ENCODE measurements around the gene HES7. TPM values are rescaled to one million over a fixed set of nuclear protein-coding genes. Genes with fewer than 3 reads are reported as not detected.
A peak's percentile ranks its signal among the peaks of the same experiment; 100 is the strongest.

The HES7 gene
- total and polyA plus RNA-seq, 9 of the 15 experiments (the other 6 are each of a cell fraction or from before 2014, with no cell fraction given) = 0.03 to 1.7 (median 0.14) TPM; not detected in 1

GRCh38 chr17:8162997-8163977, 39.4 kb upstream of the HES7 start:
- TF ChIP-seq, protein P1, sequence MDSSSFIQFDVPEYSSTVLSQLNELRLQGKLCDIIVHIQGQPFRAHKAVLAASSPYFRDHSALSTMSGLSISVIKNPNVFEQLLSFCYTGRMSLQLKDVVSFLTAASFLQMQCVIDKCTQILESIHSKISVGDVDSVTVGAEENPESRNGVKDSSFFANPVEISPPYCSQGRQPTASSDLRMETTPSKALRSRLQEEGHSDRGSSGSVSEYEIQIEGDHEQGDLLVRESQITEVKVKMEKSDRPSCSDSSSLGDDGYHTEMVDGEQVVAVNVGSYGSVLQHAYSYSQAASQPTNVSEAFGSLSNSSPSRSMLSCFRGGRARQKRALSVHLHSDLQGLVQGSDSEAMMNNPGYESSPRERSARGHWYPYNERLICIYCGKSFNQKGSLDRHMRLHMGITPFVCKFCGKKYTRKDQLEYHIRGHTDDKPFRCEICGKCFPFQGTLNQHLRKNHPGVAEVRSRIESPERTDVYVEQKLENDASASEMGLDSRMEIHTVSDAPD (CRISPR knock-in tag; IDR thresholded peaks at IDR 0.05) = no peak
- TF ChIP-seq CREB1 (IDR thresholded peaks at IDR 0.05) = peak; percentile 40; the same call in 1 of the 2 replicates
- no peak for TF ChIP-seq CREB1 (CRISPR knock-in tag; IDR thresholded peaks at IDR 0.05)
- no peak for TF ChIP-seq ZFP30 (CRISPR knock-in tag; IDR thresholded peaks at IDR 0.05; ENCODE audit: borderline replicate concordance)
- TF ChIP-seq RBFOX2 (IDR thresholded peaks at IDR 0.05; ENCODE audit: low read depth, low read length) = peak; percentile 3; the same call in 1 of the 2 replicates
- 0 out of 2 replicates have a peak, but pooled peaks have one; percentile 24 for TF ChIP-seq ELF4 (CRISPR knock-in tag; IDR thresholded peaks at IDR 0.05)
- peak; percentile 38; the same call in 1 of the 2 replicates for TF ChIP-seq CEBPB (tag; IDR thresholded peaks at IDR 0.05)
- 0 out of 2 replicates have a peak, but pooled peaks have one; percentile 5 for TF ChIP-seq TFAP4 (CRISPR knock-in tag; IDR thresholded peaks at IDR 0.05; ENCODE audit: borderline replicate concordance)
- 0 out of 2 replicates have a peak, but pooled peaks have one; percentile 25 for TF ChIP-seq EGR1 (conservative IDR thresholded peaks at IDR 0.05)
- TF ChIP-seq E2F6 (IDR thresholded peaks at IDR 0.05; ENCODE audit: borderline replicate concordance in 1 of 2, extremely low read depth in 1 of 2, insufficient read depth in 1 of 2, insufficient read length in 1 of 2, low read depth in 1 of 2, low read length in 1 of 2, poor library complexity in 1 of 2, severe bottlenecking in 1 of 2) = peak in 1 of 2 experiments; percentile 55
- 0 out of 2 replicates have a peak, but pooled peaks have one; percentile 50 for TF ChIP-seq HDGF (IDR thresholded peaks at IDR 0.05)
- Histone ChIP-seq H3K4me2 (ENCODE audit: insufficient read depth, low read length) (peak overlapping the region; percentile 94), H3K4me1 (replicated peaks in 1 of 2; ENCODE audit: control insufficient read depth in 2 of 2, insufficient read depth in 2 of 2, low read length in 2 of 2) (peaks cover 34 to 43% of the 10 kb centered on the region in 2 experiments), H3K27me3 (ENCODE audit: control insufficient read depth in 2 of 2, insufficient read depth in 2 of 2, low read length in 2 of 2) (no peaks in the 10 kb centered on the region), H3K79me2 (ENCODE audit: control insufficient read depth, insufficient read depth, low read length) (peaks cover 31% of the 10 kb centered on the region), H3K9ac (ENCODE audit: insufficient read depth in 1 of 2, low read depth in 2 of 2, low read length in 2 of 2) (peak overlapping the region; percentile 91 to 96), H3K36me3 (ENCODE audit: control insufficient read depth, insufficient read depth, low read length) (peaks cover 29% of the 10 kb centered on the region; the same call in 2 of the 3 replicates), H3K4me3 (peak overlapping the region; percentile 97), H2AFZ (ENCODE audit: low read depth, low read length) (peak overlapping the region; percentile 81), H3K27ac (ENCODE audit: extremely low read depth, low read depth, low read length) (peak overlapping the region; percentile 87), H4K20me1 (replicated peaks; ENCODE audit: control insufficient read depth, insufficient read depth, low read length) (0 out of 2 replicates have a peak, but pooled peaks cover 12% of the 10 kb centered on the region), H3K9me3 (replicated peaks; ENCODE audit: control insufficient read depth, insufficient read depth, low read depth, low read length) (no peaks in the 10 kb centered on the region), H3K9me1 (ENCODE audit: control insufficient read depth, insufficient read depth, low read length) (peaks cover 5% of the 10 kb centered on the region)
- DNase-seq (ENCODE audit: extremely low read depth in 1 of 4, low spot score in 3 of 4) = peak in 2 of 4 experiments; percentile 30 to 62
- no TSS peak for BruUV-seq (replicated peaks)
- POLR2A ChIA-PET = interaction anchor here (1.0 to 1.8 kb wide), 3 partner anchors 9 to 58 kb away, joined by 3 to 31 read pairs (median 3); no protein-coding TSS in a partner anchor
- FAIRE-seq = no peak
- CTCF ChIA-PET (ENCODE audit: low intra/inter-chr PET ratio) = no interaction called here
- ATAC-seq = peak; percentile 9; the same call in 2 of the 3 replicates
- in situ Hi-C loops (cut with MboI) = no loop called here
- intact Hi-C loops (cut with micrococcal nuclease) = no loop called here
- 22% methylated on average over 12 of the region's 55 CpGs for WGBS (ENCODE audit: insufficient coverage, low coverage, missing lambda C conversion rate)

Measured in K562 (cell line).